ENCODE results near the gene ATP6V0A4.
"Not testable (repeated sequence)": the region's sequence is repeated elsewhere in the genome, so short reads cannot be mapped to it uniquely, and the experiment has no call there.

The ATP6V0A4 gene

GRCh38 chr7:138738551-138739335, 59.3 kb downstream of the ATP6V0A4 start:
- DNase-seq (ENCODE audit: low spot score), result peak; percentile 81

GRCh38 chr7:138738114-138738513, 59.9 kb downstream of the ATP6V0A4 start:
- in situ Hi-C loops (cut with MboI; ENCODE audit: low pct_unique_long_range_greater_than_20kb, low sequenced_read_pairs, unreplicated experiment), result loop anchor here (25.0 kb wide), 4 partner anchors 276 to 1126 kb away; partner anchors contain the start of gene TRIM24
- no peak for DNase-seq (ENCODE audit: low spot score)
- TF ChIP-seq CTCF (IDR thresholded peaks at IDR 0.05; ENCODE audit: extremely low read depth, insufficient read depth, missing control alignments), result no peak

More at GRCh38 chr7:138738551-138739335, 59.3 kb downstream of the ATP6V0A4 start:
- in situ Hi-C loops (cut with MboI; ENCODE audit: low pct_unique_long_range_greater_than_20kb, low sequenced_read_pairs, unreplicated experiment), result loop anchor here (25.0 kb wide), 4 partner anchors 276 to 1126 kb away; partner anchors contain the start of gene TRIM24
- peak; percentile 94 for TF ChIP-seq CTCF (IDR thresholded peaks at IDR 0.05; ENCODE audit: extremely low read depth, insufficient read depth, missing control alignments)

- DNase-seq (ENCODE audit: low spot score), result no peak
- TF ChIP-seq CTCF (IDR thresholded peaks at IDR 0.05; ENCODE audit: extremely low read depth, insufficient read depth, missing control alignments), result no peak
- in situ Hi-C loops (cut with MboI; ENCODE audit: low pct_unique_long_range_greater_than_20kb, low sequenced_read_pairs, unreplicated experiment), result loop anchor here (25.0 kb wide), 4 partner anchors 273 to 1123 kb away; partner anchors contain the start of gene TRIM24
Measured at GRCh38 chr7:138735399-138735798, 62.6 kb downstream of the ATP6V0A4 start.

- DNase-seq (ENCODE audit: low spot score), result not testable (repeated sequence)
- in situ Hi-C loops (cut with MboI; ENCODE audit: low pct_unique_long_range_greater_than_20kb, low sequenced_read_pairs, unreplicated experiment), result loop anchor here (25.0 kb wide), 4 partner anchors 269 to 1119 kb away; partner anchors contain the start of gene TRIM24
Measured at GRCh38 chr7:138731733-138732132, 66.3 kb downstream of the ATP6V0A4 start.

- no peak for DNase-seq (ENCODE audit: low spot score)
- no peak for TF ChIP-seq CTCF (IDR thresholded peaks at IDR 0.05; ENCODE audit: extremely low read depth, insufficient read depth, missing control alignments)
- in situ Hi-C loops (cut with MboI; ENCODE audit: low pct_unique_long_range_greater_than_20kb, low sequenced_read_pairs, unreplicated experiment), result loop anchor here (25.0 kb wide), 4 partner anchors 267 to 1117 kb away; partner anchors contain the start of gene TRIM24
Measured at GRCh38 chr7:138729444-138729843, 68.6 kb downstream of the ATP6V0A4 start.

GRCh38 chr7:138727336-138728099, 70.5 kb downstream of the ATP6V0A4 start:
- in situ Hi-C loops (cut with MboI; ENCODE audit: low pct_unique_long_range_greater_than_20kb, low sequenced_read_pairs, unreplicated experiment), result loop anchor here (25.0 kb wide), 4 partner anchors 265 to 1115 kb away; partner anchors contain the start of gene TRIM24
- DNase-seq (ENCODE audit: low spot score), result no peak
- no peak for TF ChIP-seq CTCF (IDR thresholded peaks at IDR 0.05; ENCODE audit: extremely low read depth, insufficient read depth, missing control alignments)
